Stimulated activated CD8-positive, alpha-beta memory T cell treated with anti-CD3 and anti-CD28 coated beads, Interleukin-7, amount 100 ng/mL, for 48 hours (primary cell): ENCODE measurements around the gene CD69.
"Not testable (repeated sequence)": the region's sequence is repeated elsewhere in the genome, so short reads cannot be mapped to it uniquely, and the experiment has no call there.

ENCODE experiments used
- DNase-seq, 2 donors: peaks; one replicate each; pipeline ENCODE4 v3.0.0-alpha.2; 2020; ENCODE audit warnings: low read depth in 1 of 2; ENCODE audit errors: extremely low read depth in 1 of 2

The CD69 gene

DNA sequence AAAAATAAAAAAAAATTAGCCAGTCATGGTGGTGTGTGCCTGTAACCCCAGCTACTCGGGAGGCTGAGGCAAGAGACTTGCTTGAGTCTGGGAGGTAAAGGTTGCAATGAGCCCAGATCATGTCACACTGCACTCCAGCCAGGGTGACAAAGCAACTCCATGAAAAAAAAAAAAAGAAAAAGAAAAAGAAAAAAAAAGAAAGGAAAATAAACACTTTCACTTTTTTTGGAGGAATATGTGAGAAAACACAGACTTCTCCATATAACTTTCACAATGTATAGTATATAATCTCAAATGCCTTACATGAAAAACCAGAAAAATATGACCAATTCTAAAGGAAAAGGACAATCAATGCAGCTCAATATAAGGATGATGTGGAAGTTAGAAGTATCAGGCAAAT lies 36.7 kb downstream of the CD69 start:
- no peak for DNase-seq

DNA sequence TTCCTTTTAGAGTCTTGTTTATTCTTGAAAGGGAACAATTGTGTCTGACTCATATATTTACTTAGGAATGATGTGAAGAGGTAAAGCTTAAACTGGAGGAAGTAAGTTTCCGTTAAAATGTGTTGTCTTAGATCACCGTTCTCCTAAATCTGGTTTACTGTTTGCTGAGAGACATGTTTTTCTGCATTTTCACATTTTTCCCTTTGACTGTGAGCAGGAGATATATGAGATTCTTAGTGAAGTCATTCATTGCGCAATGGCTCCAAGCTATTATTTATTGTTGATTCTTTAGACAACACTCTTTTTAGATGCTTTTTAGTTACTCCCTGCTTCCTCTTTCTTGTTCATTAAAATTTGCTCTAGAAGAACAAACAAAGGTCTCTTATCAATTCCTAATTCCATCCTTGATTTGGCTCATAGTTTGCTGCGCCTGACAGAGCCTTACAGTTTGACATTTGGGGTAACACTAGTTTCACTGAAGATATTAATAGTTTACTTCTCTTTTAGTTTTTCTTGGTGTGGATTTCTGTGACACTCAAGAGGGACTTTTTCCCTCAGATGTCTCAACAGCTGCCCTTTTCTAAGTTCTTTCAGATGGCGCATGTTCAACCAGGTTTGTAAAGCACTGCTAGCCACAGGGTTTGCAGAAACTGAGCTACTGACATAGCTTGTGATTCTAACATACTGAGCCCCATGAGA lies 39.2 kb downstream of the CD69 start:
- DNase-seq: no peak

DNA sequence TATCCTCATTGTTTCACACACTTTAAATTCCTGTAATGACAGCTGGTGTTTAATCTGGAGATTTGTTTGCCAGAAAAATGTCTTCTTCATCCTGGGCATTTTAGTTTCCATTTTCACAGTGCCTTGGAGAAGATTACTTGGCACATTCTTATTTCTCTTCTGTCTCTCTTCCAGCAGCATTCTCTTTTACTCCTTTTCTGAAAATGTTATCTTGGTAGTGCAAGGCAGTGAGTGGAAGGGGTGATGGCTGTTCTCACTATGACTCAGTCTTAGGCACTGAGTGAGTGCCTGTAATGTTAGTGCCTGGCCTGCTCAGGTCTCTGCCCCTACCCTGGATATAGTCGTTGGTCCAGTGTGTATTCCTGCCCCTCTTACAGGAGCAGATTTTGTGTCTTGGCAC lies 40.9 kb downstream of the CD69 start:
- DNase-seq: no peak

DNA sequence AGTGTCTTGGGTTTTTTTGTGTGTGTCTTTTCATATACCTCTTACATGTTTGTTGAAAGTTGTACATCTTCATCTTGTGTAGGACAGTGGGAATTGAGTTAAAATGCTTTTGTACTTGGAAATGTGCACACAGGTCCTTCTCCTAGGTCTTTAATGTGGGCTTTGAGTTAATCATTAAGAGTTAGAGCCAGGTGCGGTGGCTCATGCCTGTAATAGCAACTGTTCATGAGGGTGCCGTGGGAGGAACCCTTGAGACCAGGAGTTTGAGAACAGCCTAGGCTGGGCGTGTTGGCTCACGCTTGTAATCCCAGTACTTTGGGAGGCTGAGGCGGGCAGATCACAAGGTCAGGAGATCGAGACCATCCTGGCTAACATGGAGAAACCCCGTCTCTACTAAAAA lies 41.7 kb downstream of the CD69 start:
- no peak for DNase-seq

DNA sequence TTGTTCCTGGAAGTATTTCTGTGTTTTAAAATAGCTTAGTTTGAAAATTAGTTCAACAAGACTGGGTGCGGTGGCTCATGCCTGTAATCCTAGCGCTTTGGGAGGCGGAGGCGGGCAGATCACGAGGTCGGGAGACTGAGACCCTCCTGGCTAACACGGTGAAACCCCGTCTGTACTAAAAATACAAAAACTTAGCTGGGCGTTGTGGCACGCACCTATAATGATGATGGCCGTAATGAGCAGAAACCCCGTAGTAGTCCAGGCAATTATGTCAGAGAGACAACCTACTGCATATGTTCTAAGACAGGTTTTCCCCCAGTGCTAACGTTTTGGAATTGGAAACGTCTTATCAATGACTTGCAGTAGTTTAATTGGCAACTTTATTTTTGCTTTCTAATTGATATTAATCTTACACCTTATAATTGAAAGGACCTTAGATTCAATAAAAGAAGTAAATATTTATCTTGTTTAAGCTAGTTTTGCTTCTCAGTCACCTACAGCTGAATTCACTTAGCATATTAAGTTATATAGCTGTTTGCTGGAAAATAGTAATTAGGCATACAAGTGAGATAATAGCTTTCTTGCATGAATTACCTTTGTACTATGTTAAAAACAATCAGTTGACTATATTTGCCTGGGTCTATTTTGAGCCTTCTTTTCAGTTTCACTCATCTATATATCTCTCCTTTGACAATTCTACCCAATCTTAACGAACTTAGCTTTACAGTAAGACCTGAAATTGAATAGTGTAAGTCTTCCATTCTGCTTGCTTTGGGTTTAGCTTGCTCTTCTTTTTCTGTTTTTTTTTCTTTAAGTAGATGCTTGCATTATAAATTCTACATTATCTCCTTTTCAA lies 43.4 kb downstream of the CD69 start:
- no peak for DNase-seq

DNA sequence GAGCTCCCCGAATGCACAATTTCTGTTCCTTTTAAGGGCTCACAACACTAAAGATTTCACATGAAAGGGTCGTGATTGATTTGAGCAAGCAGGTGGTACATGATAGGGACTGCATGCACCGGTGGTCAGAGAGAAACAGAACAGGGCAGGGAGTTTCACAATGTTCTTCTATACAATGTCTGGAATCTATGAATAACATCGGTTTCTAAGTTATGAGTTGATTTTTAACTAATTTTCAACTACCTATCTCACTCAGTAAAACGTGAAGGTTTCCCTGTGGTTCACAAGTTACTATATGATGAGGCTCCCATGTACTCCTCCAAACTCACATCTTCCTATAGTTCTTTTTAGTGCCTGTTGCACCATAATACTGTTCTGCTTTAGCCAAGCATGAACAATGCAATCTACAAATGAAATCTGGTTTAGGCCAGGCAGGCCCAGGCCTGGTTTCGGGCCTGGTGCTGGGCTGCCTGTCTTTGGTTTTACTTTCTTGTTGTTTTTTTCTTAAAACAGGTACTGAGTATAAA lies 47.6 kb downstream of the CD69 start:
- DNase-seq: not testable (repeated sequence)

DNA sequence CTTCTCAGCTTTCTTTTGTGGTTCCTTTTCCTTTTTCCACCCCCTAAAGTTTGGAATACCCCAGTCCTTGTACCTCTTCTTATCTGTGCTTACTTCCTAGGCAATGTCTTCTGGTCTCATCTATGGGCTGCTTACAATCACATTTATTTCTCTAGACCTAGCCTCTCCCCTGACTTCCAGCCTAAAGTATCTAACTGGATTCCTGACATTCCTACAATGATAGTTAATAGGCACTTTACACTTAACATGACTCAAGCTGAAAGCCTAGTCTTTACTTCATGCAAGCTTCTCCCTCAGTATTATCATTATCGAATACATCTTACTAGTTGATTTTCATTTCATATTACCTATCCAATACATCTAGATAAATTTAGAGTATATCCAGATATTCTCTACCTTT lies 49.0 kb downstream of the CD69 start:
- no peak for DNase-seq

DNA sequence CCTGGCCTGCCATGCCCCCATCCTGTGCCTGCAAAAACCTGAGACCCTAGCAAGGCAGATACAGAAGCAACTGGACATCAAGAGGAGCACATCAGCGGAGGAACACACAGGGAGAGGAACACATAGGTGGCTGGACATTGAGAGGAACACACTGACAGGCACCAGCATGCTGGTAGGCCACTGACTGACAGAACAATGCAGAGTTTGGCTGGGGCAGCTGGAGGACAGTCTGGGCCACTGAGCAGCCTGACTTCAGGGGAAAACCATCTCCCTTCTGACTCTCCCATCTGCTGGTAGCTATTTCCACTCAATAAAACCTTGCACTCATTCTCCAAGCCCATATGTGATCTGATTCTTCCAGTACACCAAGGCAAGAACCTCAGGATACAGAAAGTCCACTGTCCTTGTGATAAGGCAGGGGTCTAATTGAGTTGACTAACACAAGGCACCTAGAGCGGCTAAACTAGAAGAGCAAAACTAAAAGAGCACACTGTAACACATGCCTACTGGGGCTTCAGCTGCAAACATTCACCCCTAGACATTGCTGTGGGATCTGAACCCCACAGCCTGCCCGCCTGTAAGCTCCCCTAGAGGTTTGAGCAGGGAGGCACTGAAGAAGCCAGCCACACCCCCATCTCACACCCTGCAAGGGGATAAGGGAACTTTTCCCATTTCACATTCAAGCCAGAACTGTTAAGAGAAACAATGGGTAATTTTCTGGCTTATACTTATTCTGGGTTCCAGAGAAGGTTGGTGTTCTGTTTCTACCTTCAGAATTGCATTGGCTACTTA lies 49.9 kb downstream of the CD69 start:
- DNase-seq: no peak

DNA sequence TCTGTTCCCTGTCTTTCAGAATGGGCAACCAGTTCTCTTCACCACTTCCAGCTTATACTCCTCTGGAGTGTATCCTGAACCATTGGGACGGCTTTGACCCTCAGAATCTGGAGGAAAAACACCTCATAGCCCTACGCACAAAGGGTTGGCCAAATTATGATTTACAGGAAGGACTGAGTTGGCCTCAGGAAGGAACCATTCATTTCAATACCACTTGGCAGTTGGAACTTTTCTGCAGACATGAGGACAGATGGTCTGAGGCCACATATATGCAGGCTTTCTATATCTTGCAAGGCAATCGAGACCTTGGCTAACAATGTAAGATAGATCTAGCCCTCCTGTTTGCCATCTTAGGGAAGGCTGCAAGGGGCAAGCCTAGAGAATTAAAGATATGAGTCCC lies 51.8 kb downstream of the CD69 start:
- no peak for DNase-seq

DNA sequence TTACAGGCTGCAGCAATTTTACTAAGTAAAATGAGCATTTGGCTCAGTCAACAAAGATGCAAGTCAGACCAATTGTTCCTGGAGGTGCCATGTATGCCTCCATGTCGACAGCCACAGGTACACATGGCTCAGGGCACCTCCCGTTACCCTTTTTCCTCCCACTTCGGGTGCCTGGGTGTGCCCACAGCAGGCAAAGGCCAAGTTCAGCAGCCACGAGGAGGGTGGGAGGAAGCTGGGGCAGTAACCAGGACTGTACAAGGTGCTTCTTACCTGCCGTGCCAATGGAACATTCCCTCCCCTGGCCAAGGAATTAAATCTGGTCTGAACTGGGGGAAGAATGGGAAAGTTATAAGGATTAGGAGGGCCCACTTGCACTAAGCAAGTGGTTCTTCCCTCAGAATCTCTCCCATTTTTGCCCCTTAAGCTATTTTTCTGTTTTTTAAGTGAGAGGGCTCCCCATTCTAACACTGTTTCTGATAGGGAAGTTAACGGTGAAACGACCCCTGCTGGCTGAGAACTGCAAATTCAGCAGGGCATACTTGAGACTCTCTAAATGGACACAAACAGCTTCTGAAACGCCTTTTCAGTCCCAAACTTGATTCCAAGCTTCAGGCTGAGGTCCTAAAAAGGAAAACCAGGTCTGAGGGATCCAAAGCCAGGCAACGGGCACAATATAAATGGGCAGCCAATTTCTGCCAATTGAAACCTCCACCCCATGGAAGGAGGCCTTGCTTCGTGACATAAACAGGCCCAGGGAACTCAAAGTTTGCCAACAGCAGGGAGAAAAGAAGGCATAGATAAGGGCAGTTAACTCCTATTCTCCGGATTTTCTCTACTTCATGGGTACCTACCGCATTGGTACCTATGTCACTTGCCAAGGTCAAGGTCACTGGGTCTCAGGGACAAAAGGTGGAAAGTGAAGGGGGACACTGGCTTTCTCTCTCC lies 52.6 kb downstream of the CD69 start:
- DNase-seq: peak in 1 of 2 donors; percentile 43

DNA sequence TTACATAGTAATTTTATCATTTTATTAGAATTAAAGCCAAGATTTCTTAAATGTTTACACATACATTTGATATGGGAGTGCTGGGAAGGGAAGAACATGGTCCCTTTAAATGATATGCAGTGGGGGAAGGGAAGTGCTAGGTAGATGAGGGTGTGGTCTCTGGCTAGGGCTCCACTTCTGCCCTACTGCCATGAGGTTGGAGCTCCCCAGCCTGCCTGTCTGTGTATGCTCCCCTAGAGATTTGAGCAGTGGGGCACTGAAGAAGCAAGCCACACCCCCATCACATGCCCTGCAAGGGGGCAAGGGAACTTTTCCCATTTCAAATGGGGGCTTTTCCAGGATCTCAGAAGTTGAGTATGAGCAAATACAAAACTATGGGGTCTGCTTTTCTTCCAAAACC lies 53.3 kb downstream of the CD69 start:
- no peak for DNase-seq

DNA sequence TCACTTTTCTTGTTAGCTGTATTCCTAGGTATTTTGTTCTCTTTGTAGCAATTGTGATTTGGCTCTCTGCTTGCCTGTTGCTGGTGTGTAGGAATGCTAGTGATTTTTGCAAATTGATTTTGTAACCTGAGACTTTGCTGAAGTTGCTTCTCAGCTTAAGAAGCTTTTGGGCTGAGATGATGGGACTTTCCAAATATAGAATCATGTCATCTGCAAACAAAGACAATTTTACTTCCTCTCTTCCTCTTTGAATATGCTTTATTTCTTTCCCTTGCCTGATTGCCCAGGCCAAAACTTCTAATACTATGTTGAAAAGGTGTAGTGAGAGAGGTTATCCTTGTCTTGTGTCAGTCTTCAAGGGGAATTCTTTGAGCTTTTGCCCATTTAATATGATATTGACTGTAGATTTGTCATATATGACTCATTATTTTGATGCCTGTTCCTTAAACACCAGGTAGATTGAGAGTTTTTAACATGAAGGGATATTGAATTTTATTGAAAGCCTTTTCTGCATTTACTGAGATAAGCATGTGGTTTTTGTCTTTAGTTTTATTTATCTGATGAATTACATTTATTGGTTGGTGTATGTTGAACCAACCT lies 54.5 kb downstream of the CD69 start:
- no peak for DNase-seq

DNA sequence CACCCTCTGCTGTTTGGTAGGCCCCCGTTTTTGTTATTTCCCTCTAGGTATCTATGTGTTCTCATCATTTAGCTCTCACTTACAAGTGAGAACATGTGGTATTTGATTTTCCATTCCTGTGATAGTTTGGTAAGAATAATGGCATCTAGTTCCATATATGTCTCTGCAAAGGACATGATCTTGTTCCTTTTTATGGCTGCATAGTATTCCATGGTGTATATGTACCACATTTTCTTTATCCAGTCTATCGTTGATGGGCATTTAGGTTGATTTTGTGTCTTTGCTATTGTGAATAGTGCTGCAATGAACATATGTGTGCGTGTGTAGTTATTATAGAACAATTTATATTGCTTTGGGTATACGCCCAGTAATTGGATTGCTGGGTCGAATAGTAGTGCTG lies 56.1 kb downstream of the CD69 start:
- DNase-seq: not testable (repeated sequence)
